Activated CD4-positive, alpha-beta T cell treated with anti-CD3 and anti-CD28 coated beads, Interleukin-2, Interleukin-6, amounts not matched to agents 100 ng/mL and 50 ng/mL, durations not matched to agents 16 hours and 8 hours (primary cell): Measurements from ENCODE around the gene GOLPH3.
"Not testable (repeated sequence)": the region's sequence is repeated elsewhere in the genome, so short reads cannot be mapped to it uniquely, and the experiment has no call there.

Source experiments
- DNase-seq: peaks from one replicate; pipeline ENCODE4 v3.0.0-alpha.2; 2020

The GOLPH3 gene

GRCh38 chr5:32132757-32133156, 41.4 kb downstream of the GOLPH3 start:
- no peak for DNase-seq

- DNase-seq: no peak
Observed at GRCh38 chr5:32131604-32132003, 42.5 kb downstream of the GOLPH3 start.

- no peak for DNase-seq
Observed at GRCh38 chr5:32130865-32131264, 43.3 kb downstream of the GOLPH3 start.

- DNase-seq: peak; percentile 10
Observed at GRCh38 chr5:32129074-32129598, 45.0 kb downstream of the GOLPH3 start.

GRCh38 chr5:32127711-32128110, 46.4 kb downstream of the GOLPH3 start:
- no peak for DNase-seq

GRCh38 chr5:32126691-32127090, 47.4 kb downstream of the GOLPH3 start:
- no peak for DNase-seq

- no peak for DNase-seq
Observed at GRCh38 chr5:32123889-32124676, 50.0 kb downstream of the GOLPH3 start.

GRCh38 chr5:32123058-32123805, 50.9 kb downstream of the GOLPH3 start:
- DNase-seq: no peak

- not testable (repeated sequence) for DNase-seq
Observed at GRCh38 chr5:32118922-32119321, 55.2 kb downstream of the GOLPH3 start.

- no peak for DNase-seq
Observed at GRCh38 chr5:32116574-32117313, 57.4 kb downstream of the GOLPH3 start.

- no peak for DNase-seq
Observed at GRCh38 chr5:32115985-32116384, 58.1 kb downstream of the GOLPH3 start.

GRCh38 chr5:32110111-32110696, 63.9 kb downstream of the GOLPH3 start:
- DNase-seq: no peak

- DNase-seq: no peak
Observed at GRCh38 chr5:32109236-32109635, 64.9 kb downstream of the GOLPH3 start.

GRCh38 chr5:32108167-32108566, 66.0 kb downstream of the GOLPH3 start:
- no peak for DNase-seq

GRCh38 chr5:32107291-32107690, 66.8 kb downstream of the GOLPH3 start:
- DNase-seq: no peak

- no peak for DNase-seq
Observed at GRCh38 chr5:32103521-32103920, 70.6 kb downstream of the GOLPH3 start.

- no peak for DNase-seq
Observed at GRCh38 chr5:32102254-32102986, 71.7 kb downstream of the GOLPH3 start.

- DNase-seq: no peak
Observed at GRCh38 chr5:32100691-32101302, 73.3 kb downstream of the GOLPH3 start.

- DNase-seq: no peak
Observed at GRCh38 chr5:32100230-32100629, 73.9 kb downstream of the GOLPH3 start.

- no peak for DNase-seq
Observed at GRCh38 chr5:32099486-32100035, 74.6 kb downstream of the GOLPH3 start.

- DNase-seq: no peak
Observed at GRCh38 chr5:32098890-32099310, 75.2 kb downstream of the GOLPH3 start.
